Uterus (tissue), 4 donors: ENCODE data around the gene DNAH6. TPM values are rescaled to one million over a fixed set of nuclear protein-coding genes. Genes with fewer than 3 reads are reported as not detected.
"Not testable (repeated sequence)": the region's sequence is repeated elsewhere in the genome, so short reads cannot be mapped to it uniquely, and the experiment has no call there.

ENCODE experiments used
- DNase-seq, 2 donors: peaks; one replicate each; pipeline ENCODE4 v3.0.0-alpha.2; 2019 to 2020
- H3K27ac ChIP-seq, 2 donors: fragments of 200-600 bp; sonication (generic); 1 replicate in 1 of 2; 2 replicates in 1 of 2; pipeline ENCODE4 v1.5.1; 2016 to 2018
- H3K27me3 ChIP-seq, 2 donors: fragments of 200-600 bp; sonication (generic); one replicate each; pipeline ENCODE4 v1.5.1; 2018 to 2019; ENCODE audit warnings: control low read depth in 1 of 2
- H3K36me3 ChIP-seq, 2 donors: fragments of 200-600 bp; sonication (generic); one replicate each; pipeline ENCODE4 v1.5.1; 2019; ENCODE audit warnings: control low read depth in 1 of 2
- H3K4me1 ChIP-seq, 2 donors: fragments of 200-600 bp; sonication (generic); one replicate each; pipeline ENCODE4 v1.5.1; 2018 to 2019; ENCODE audit warnings: control low read depth in 1 of 2
- H3K4me3 ChIP-seq, 2 donors: fragments of 200-600 bp; sonication (generic); 1 replicate in 1 of 2; 2 replicates in 1 of 2; pipeline ENCODE4 v1.5.1; 2018 to 2019; ENCODE audit warnings: mild to moderate bottlenecking in 1 of 2
- H3K9me3 ChIP-seq, 2 donors: fragments of 200-600 bp; sonication (generic); one replicate each; pipeline ENCODE4 v1.5.1; 2019; ENCODE audit warnings: control low read depth in 1 of 2
- POLR2A ChIP-seq, 2 donors: fragments of 450-650 bp; IDR thresholded peaks; one replicate each; pipeline ENCODE4 v1.6.1; 2016; ENCODE audit warnings: antibody characterized with exemption in 2 of 2, mild to moderate bottlenecking in 1 of 2, moderate library complexity in 1 of 2
- intact Hi-C: fragments of 100-400 bp; cut with DNase I; formaldehyde crosslinking; loops from one replicate; pipeline ENCODE4 v1.15.1; 2023; ENCODE audit warnings: low total_unique reads
- total RNA-seq, 4 donors: library from RNA; depleted of rRNA in 3 of 4; stranded (reverse); fragments of >200 nt in 3 of 4; gene quantifications; one replicate each; pipeline versions ENCODE4 v1.1.0 to v1.2.4, GENCODE V29; 2014 to 2023
- TF ChIP-seq, protein P1 (sequence below), 4 experiments: fragments of 200-600 bp in 2 of 4; fragments of 450-650 bp in 2 of 4; sonication (generic) in 2 of 4; IDR thresholded peaks; one replicate each; pipeline ENCODE4 v1.5.1; 2016 to 2019; ENCODE audit warnings: antibody characterized with exemption in 4 of 4, mild to moderate bottlenecking in 2 of 4, moderate library complexity in 1 of 4
- donor health status: DM: yes; HTN: yes; CAD: no.

Gene DNAH6
- total RNA-seq, 4 donors from 2014 or later = 1.0 to 8.4 (median 2.7) TPM

DNA sequence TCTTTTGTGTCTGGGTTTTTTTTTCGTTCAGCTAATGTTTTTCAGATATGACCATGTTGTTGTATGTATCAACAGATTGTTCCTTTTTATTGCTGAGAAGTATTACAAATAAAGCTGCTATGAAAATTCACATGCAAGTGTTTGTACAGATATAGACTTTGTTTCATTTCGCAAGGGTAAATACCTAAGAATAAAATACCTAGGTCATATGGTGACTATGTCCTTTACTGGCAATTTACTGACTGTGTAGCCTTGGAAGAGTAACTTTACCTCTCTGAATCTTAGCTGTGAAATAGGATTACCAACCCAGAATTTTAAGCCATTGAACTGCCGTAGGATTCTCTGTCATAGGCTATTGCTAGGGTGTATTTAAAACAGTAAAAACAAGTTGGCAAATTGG is 19.0 kb upstream of the DNAH6 start:
- Histone ChIP-seq H3K27ac (no peak overlapping the region), H3K4me3 (no peak overlapping the region), H3K4me1 (no peaks in the 10 kb centered on the region), H3K27me3 (no peaks in the 10 kb centered on the region), H3K9me3 (no peaks in the 10 kb centered on the region), H3K36me3 (no peaks in the 10 kb centered on the region)
- no peak for DNase-seq
- intact Hi-C loops = no loop called here
- TF ChIP-seq, protein P1, sequence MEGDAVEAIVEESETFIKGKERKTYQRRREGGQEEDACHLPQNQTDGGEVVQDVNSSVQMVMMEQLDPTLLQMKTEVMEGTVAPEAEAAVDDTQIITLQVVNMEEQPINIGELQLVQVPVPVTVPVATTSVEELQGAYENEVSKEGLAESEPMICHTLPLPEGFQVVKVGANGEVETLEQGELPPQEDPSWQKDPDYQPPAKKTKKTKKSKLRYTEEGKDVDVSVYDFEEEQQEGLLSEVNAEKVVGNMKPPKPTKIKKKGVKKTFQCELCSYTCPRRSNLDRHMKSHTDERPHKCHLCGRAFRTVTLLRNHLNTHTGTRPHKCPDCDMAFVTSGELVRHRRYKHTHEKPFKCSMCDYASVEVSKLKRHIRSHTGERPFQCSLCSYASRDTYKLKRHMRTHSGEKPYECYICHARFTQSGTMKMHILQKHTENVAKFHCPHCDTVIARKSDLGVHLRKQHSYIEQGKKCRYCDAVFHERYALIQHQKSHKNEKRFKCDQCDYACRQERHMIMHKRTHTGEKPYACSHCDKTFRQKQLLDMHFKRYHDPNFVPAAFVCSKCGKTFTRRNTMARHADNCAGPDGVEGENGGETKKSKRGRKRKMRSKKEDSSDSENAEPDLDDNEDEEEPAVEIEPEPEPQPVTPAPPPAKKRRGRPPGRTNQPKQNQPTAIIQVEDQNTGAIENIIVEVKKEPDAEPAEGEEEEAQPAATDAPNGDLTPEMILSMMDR (IDR thresholded peaks at IDR 0.05) = no peak
- TF ChIP-seq POLR2A (IDR thresholded peaks at IDR 0.05) = no peak

DNA sequence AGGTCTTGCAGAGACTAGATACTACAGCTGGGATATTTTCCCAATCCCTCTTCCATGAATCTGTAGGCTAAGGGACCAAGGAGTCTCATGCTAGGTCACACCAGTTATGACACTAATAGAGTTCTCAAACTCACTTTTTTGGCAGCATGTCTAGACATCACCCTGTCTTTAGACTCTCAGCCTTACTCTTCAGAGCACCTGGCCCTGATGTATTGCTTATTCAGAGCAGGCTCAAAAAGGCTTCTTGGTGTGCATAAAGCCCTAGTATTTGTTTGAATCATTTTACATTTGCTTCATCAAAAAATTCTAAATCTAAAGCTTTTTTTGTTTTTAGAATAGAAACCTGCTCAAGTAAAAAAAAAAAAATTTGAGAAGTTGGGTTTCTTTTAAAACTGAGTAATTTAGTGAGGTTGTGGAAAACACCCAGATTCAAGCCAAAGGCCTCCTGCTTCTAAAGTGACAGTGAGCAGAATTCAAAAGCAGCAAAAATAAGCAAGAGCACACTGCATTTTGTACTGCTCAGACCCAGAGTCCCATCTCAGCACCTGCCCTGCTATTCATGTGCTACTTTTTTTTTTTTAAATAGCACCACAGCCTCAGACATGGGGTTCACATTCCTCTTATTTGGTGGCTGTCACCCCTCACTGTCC is 18.0 kb upstream of the DNAH6 start:
- Histone ChIP-seq H3K4me1 (no peaks in the 10 kb centered on the region), H3K36me3 (no peaks in the 10 kb centered on the region), H3K27ac (no peak overlapping the region), H3K4me3 (no peak overlapping the region), H3K9me3 (no peaks in the 10 kb centered on the region), H3K27me3 (no peaks in the 10 kb centered on the region)
- no peak for DNase-seq
- TF ChIP-seq, protein P1 (IDR thresholded peaks at IDR 0.05) = no peak
- no peak for TF ChIP-seq POLR2A (IDR thresholded peaks at IDR 0.05)
- intact Hi-C loops = no loop called here

DNA sequence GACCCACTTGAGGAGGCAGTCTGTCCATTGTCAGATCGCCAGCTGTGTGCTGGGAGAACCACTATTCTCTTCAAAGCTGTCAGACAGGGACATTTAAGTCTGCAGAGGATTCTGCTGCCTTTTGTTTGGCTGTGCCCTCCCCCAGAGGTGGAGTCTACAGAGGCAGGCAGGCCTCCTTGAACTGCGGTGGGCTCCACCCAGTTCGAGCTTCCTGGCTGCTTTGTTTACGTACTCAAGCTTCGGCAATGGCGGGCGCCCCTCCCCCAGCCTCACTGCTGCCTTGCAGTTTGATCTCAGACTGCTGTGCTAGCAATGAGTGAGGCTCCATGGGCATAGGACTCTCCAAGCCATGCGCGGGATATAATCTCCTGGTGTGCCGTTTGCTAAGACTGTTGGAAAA is 5.3 kb upstream of the DNAH6 start:
- DNase-seq, H3K27me3 ChIP-seq, H3K9me3 ChIP-seq, H3K4me3 ChIP-seq, H3K36me3 ChIP-seq, intact Hi-C loops, H3K4me1 ChIP-seq, H3K27ac ChIP-seq: not testable (repeated sequence)

DNA sequence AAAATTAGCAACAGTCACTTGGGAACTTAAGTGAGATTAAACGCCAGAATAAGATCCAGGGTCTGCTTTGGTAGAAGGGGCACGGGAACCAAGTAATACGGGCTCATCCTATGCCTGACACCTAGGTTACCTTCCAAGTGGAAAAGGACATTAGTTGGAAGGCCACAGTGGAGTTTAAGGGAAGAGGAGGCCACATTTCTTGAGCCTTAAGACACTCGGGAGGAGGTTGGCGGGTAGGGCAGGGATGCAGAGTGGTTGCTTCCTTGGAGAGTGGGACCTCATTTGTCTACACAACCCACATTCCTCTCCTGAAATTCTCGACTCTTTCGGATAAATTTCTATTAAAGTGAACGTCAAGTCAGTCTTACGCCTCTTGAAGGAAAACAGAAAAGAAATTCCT is 510 bp upstream of the DNAH6 start:
- DNase-seq = no peak
- H3K4me1 ChIP-seq = no peaks in the 10 kb centered on the region
- no peaks in the 10 kb centered on the region for H3K9me3 ChIP-seq
- intact Hi-C loops = no loop called here
- peak overlapping the region in 1 of 2 donors; percentile 47 for H3K27ac ChIP-seq
- H3K27me3 ChIP-seq = no peaks in the 10 kb centered on the region
- peak overlapping the region; percentile 37 to 39 for H3K4me3 ChIP-seq
- TF ChIP-seq POLR2A (IDR thresholded peaks at IDR 0.05) = no peak
- no peaks in the 10 kb centered on the region for H3K36me3 ChIP-seq

DNA sequence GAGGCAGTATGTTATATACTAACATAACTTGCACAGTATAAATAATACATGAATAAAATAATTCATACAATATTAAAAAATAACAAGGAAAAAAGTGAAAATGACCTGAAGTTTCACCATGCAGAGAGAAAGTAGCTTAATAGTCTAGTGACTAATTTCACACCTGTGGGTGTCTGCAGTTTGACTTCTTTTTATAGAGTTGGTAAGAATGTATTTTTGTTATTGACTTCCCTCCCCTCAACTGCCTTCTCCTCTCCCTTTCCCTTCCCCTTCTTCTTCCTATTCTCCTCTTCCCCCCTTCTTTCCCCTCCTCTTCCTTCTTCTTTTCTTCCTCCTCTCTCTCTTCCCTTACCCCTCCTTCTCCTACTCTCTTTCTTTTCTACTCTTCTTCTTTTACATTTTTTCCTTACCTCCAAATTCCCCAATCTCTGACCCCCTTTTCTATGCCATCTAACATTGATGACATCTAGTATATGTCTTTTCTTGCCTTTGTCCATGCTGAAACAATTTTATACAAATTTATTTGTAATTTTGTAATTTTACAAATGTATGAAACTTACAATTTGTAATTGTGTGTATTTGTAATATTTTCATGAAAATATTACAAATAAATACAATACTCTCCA is 3.1 kb downstream of the DNAH6 start:
- intact Hi-C loops = no loop called here
- H3K27me3 ChIP-seq = no peaks in the 10 kb centered on the region
- no peaks in the 10 kb centered on the region for H3K9me3 ChIP-seq
- H3K36me3 ChIP-seq = no peaks in the 10 kb centered on the region
- DNase-seq = no peak
- no peaks in the 10 kb centered on the region for H3K4me1 ChIP-seq
- H3K4me3 ChIP-seq = no peak overlapping the region
- H3K27ac ChIP-seq = no peak overlapping the region
- TF ChIP-seq, protein P1 (IDR thresholded peaks at IDR 0.05) = no peak
- TF ChIP-seq POLR2A (IDR thresholded peaks at IDR 0.05) = no peak

DNA sequence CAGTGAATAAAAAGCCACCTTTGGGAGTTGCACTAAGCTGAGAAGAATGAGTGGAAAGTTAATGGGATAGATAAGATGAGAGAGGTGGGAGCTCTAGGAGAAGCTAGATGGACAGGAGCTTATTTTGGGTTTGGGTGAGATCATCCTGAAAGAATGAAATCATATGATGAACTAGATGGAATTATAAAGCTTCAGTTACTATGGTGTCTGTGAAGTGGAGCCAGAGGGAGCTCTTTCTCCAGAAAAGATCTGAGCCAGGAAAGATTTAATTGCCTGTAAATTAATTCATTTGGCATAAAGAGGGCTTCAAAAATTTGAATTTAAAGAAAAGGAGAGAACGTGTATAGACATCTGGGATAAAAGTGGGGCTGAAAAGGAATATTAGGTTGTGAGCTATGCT is 10.3 kb downstream of the DNAH6 start:
- no peaks in the 10 kb centered on the region for H3K4me1 ChIP-seq
- TF ChIP-seq, protein P1 (IDR thresholded peaks at IDR 0.05) = no peak
- TF ChIP-seq POLR2A (IDR thresholded peaks at IDR 0.05) = no peak
- peak overlapping the region in 1 of 2 donors; percentile 44 for H3K27ac ChIP-seq
- no peak overlapping the region for H3K4me3 ChIP-seq
- H3K9me3 ChIP-seq = no peaks in the 10 kb centered on the region
- intact Hi-C loops = no loop called here
- no peaks in the 10 kb centered on the region for H3K36me3 ChIP-seq
- DNase-seq = no peak
- H3K27me3 ChIP-seq = no peaks in the 10 kb centered on the region
